PC-9 (cell line): ENCODE measurements around the gene HMGA1. TPM values are rescaled to one million over a fixed set of nuclear protein-coding genes. Genes with fewer than 3 reads are reported as not detected.

Source experiments
- BruUV-seq: library from RNA; stranded (reverse); fragments of 400-500 nt; replicated peaks from 2 replicates; lab custom pipeline; 2021; lab: Mats Ljungman, UMichigan
- CTCF ChIA-PET: fragments of 300-600 bp; sonication (Branson Sonifier 250); formaldehyde crosslinking; loops from one replicate; lab custom pipeline; 2022; ENCODE audit warnings: antibody characterized with exemption; lab: Charles Lee
- POLR2A ChIA-PET: fragments of 300-600 bp; sonication (Branson Sonifier 250); formaldehyde crosslinking; loops from one replicate; lab custom pipeline; 2022; ENCODE audit warnings: antibody characterized with exemption; ENCODE audit not compliant: unreplicated experiment; lab: Charles Lee
- DNase-seq, 2 experiments: peaks; one replicate each; pipeline versions ENCODE4 v3.0.0 to v3.0.0-alpha.2; 2015 to 2022; ENCODE audit warnings: mixed read lengths in 1 of 2
- H2AFZ ChIP-seq: fragments of 200-600 bp; sonication (generic); 2 replicates; pipeline ENCODE4 v1.8.1; 2017; ENCODE audit warnings: antibody characterized with exemption
- H3F3A ChIP-seq: fragments of 200-600 bp; sonication (generic); 2 replicates; pipeline ENCODE4 v1.8.1; 2017; ENCODE audit warnings: antibody characterized with exemption, mild to moderate bottlenecking, low read depth; ENCODE audit not compliant: insufficient read depth
- H3K27ac ChIP-seq: fragments of 200-600 bp; sonication (generic); 2 replicates; pipeline ENCODE4 v1.6.1; 2016; ENCODE audit warnings: mixed run types
- H3K27me3 ChIP-seq: fragments of 200-600 bp; sonication (generic); 2 replicates; pipeline ENCODE4 v1.6.1; 2016; ENCODE audit warnings: low read depth, mixed run types; ENCODE audit not compliant: insufficient read depth
- H3K36me3 ChIP-seq: fragments of 200-600 bp; sonication (generic); 2 replicates; pipeline ENCODE4 v1.6.1; 2016; ENCODE audit warnings: low read depth, mixed run types
- H3K4me1 ChIP-seq: fragments of 200-600 bp; sonication (generic); replicated peaks from 2 replicates; pipeline ENCODE4 v1.6.1; 2016; ENCODE audit warnings: mixed run types; ENCODE audit not compliant: insufficient read depth
- H3K4me2 ChIP-seq: fragments of 200-600 bp; sonication (generic); 2 replicates; pipeline ENCODE4 v1.6.1; 2017; ENCODE audit warnings: mixed run types
- H3K4me3 ChIP-seq: fragments of 200-600 bp; sonication (generic); 2 replicates; pipeline ENCODE4 v1.6.1; 2016; ENCODE audit warnings: mixed run types
- H3K79me2 ChIP-seq: fragments of 200-600 bp; sonication (generic); 2 replicates; pipeline ENCODE4 v1.6.1; 2017; ENCODE audit warnings: low read depth, mixed run types
- H3K9me2 ChIP-seq: fragments of 200-600 bp; sonication (generic); 2 replicates; pipeline ENCODE4 v1.8.1; 2017; ENCODE audit warnings: mild to moderate bottlenecking; ENCODE audit not compliant: insufficient read depth
- H3K9me3 ChIP-seq: fragments of 200-600 bp; sonication (generic); 2 replicates; pipeline ENCODE4 v1.8.1; 2016; ENCODE audit warnings: low read depth; ENCODE audit not compliant: insufficient read depth
- H4K20me1 ChIP-seq: fragments of 200-600 bp; sonication (generic); 2 replicates; pipeline ENCODE4 v1.8.1; 2017; ENCODE audit not compliant: insufficient read depth
- EZH2 ChIP-seq: fragments of 200-600 bp; sonication (generic); IDR thresholded peaks from 2 replicates; pipeline ENCODE4 v1.8.0; 2017; ENCODE audit warnings: antibody characterized with exemption, low read depth
- intact Hi-C: fragments of 100-400 bp; cut with micrococcal nuclease; formaldehyde crosslinking; loops from one replicate; pipeline ENCODE4 v1.10.0; 2022; ENCODE audit not compliant: unreplicated experiment
- total RNA-seq: library from RNA; stranded (reverse); gene quantifications from 2 replicates; pipeline ENCODE4 v1.2.3, GENCODE V29; 2021
- TF ChIP-seq, protein P1 (sequence below): fragments of 200-600 bp; sonication (generic); conservative IDR thresholded peaks from 2 replicates; pipeline ENCODE4 v1.6.1; 2017; ENCODE audit warnings: mixed run types, antibody characterized with exemption, mild to moderate bottlenecking, moderate library complexity

HMGA1 gene
- total RNA-seq, 1 experiment from 2014 or later = 1,951 TPM

DNA sequence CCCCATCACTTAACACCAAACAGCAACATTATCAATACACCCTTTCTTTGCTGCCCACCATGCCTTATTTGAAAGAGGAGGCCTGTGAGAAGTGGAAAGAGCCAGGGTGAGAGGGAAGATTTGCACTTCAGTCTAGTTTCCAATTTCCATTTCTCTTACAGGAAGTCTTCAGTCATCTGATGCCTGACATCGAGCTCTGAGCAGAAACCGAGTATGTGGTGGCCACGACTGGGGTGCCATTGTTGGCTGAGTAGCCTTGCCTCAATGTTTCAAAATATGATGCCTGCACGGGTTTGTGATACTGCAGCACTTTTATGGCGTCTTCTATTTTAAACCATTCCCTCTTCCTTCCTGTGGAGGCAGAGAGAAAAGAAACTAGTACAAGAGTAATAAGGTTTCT is 51.9 kb downstream of the HMGA1 start:
- CTCF ChIA-PET = no interaction called here
- peaks cover 10% of the 10 kb centered on the region for H3K36me3 ChIP-seq

DNA sequence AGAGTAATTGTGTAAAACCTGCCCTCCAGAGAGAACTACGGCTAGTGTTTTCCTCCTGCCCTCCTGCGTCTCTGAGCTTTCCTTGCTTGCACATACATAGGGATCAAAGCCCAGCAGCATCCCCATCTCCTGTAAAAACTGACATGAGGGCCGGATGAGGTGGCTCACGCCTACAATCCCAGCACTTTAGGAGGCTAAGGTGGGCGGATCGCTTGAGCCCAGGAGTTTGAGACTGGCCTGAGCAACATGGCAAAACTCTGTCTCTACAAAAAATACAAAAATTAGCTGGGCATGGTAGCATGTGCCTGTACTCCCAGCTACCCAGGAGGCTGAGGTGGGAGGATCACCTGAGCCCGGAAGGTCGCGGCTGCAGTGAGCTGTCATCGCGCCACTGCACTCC is 52.5 kb downstream of the HMGA1 start:
- no TSS peak for BruUV-seq
- no peaks in the 10 kb centered on the region for H3K9me3 ChIP-seq
- H3K4me1 ChIP-seq = no peaks in the 10 kb centered on the region
- ChIA-PET CTCF (no interaction called here), POLR2A (no interaction called here)
- H3K79me2 ChIP-seq = no peaks in the 10 kb centered on the region; the same call in 1 of the 2 replicates
- peaks cover 10% of the 10 kb centered on the region for H3K36me3 ChIP-seq
- intact Hi-C loops = no loop called here
- DNase-seq = no peak
- H3K27ac ChIP-seq = no peak overlapping the region
- no peak overlapping the region for H3K4me2 ChIP-seq
- H3K27me3 ChIP-seq = no peaks in the 10 kb centered on the region
- H2AFZ ChIP-seq = no peak overlapping the region
- H3K4me3 ChIP-seq = no peak overlapping the region
- H3K9me2 ChIP-seq = no peaks in the 10 kb centered on the region
- peaks cover 11% of the 10 kb centered on the region for H3F3A ChIP-seq
- TF ChIP-seq EZH2 = no peak
- TF ChIP-seq, protein P1, sequence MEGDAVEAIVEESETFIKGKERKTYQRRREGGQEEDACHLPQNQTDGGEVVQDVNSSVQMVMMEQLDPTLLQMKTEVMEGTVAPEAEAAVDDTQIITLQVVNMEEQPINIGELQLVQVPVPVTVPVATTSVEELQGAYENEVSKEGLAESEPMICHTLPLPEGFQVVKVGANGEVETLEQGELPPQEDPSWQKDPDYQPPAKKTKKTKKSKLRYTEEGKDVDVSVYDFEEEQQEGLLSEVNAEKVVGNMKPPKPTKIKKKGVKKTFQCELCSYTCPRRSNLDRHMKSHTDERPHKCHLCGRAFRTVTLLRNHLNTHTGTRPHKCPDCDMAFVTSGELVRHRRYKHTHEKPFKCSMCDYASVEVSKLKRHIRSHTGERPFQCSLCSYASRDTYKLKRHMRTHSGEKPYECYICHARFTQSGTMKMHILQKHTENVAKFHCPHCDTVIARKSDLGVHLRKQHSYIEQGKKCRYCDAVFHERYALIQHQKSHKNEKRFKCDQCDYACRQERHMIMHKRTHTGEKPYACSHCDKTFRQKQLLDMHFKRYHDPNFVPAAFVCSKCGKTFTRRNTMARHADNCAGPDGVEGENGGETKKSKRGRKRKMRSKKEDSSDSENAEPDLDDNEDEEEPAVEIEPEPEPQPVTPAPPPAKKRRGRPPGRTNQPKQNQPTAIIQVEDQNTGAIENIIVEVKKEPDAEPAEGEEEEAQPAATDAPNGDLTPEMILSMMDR = no peak
- H4K20me1 ChIP-seq = no peaks in the 10 kb centered on the region

More for the DNA sequence above, 51.9 kb downstream of the HMGA1 start:
- BruUV-seq = no TSS peak
- Histone ChIP-seq H2AFZ (no peak overlapping the region), H4K20me1 (no peaks in the 10 kb centered on the region), H3K27ac (no peak overlapping the region), H3K4me1 (no peaks in the 10 kb centered on the region), H3K4me2 (no peak overlapping the region), H3K9me3 (no peaks in the 10 kb centered on the region), H3K79me2 (no peaks in the 10 kb centered on the region; the same call in 1 of the 2 replicates), H3K9me2 (no peaks in the 10 kb centered on the region), H3F3A (peaks cover 11% of the 10 kb centered on the region), H3K4me3 (no peak overlapping the region), H3K27me3 (no peaks in the 10 kb centered on the region)
- no peak for DNase-seq
- TF ChIP-seq, protein P1 = no peak
- POLR2A ChIA-PET = no interaction called here
- intact Hi-C loops = no loop called here

DNA sequence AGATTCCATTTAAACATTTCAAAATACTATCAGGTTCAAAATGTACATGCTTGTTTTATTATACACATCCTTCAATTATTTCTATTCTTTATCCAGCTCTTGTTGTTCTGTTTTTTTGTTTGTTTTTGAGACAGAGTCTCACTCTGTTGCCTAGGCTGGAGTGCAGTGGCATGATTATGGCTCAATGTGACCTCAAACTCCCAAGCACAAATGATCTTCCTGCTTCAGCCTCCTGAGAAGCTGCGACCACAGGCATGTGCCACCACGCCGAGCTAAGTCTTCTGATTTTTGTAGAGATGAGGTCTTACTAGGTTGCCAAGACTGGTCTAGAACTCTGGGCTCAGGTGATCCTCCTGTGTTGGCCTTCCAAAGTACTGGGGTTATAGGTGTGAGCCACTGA is 56.3 kb downstream of the HMGA1 start:
- Histone ChIP-seq H4K20me1 (no peaks in the 10 kb centered on the region), H3K36me3 (peaks cover 10% of the 10 kb centered on the region; the same call in 1 of the 2 replicates), H3F3A (peaks cover 6% of the 10 kb centered on the region; the same call in 1 of the 2 replicates), H3K4me3 (no peak overlapping the region), H3K27ac (no peak overlapping the region), H2AFZ (no peak overlapping the region), H3K4me2 (no peak overlapping the region), H3K9me3 (no peaks in the 10 kb centered on the region), H3K27me3 (no peaks in the 10 kb centered on the region), H3K9me2 (no peaks in the 10 kb centered on the region), H3K79me2 (no peaks in the 10 kb centered on the region; the same call in 1 of the 2 replicates), H3K4me1 (no peaks in the 10 kb centered on the region)
- no TSS peak for BruUV-seq
- POLR2A ChIA-PET = no interaction called here
- intact Hi-C loops = no loop called here
- CTCF ChIA-PET = no interaction called here
- TF ChIP-seq, protein P1 = no peak
- no peak for TF ChIP-seq EZH2
- DNase-seq = no peak
